ENCODE measurements around the gene ERFE. TPM values are rescaled to one million over a fixed set of nuclear protein-coding genes. Genes with fewer than 3 reads are reported as not detected.
A peak's percentile ranks its signal among the peaks of the same experiment; 100 is the strongest.

Gene ERFE
- total and polyA plus RNA-seq, 9 of the 15 experiments (the other 6 are each of a cell fraction or from before 2014, with no cell fraction given): 0.55 to 8.2 (median 3.7) TPM

- Histone ChIP-seq H3K27ac (ENCODE audit: extremely low read depth, low read depth, low read length) (no peak overlapping the region), H3K4me3 (no peak overlapping the region), H3K27me3 (ENCODE audit: control insufficient read depth in 2 of 2, insufficient read depth in 2 of 2, low read length in 2 of 2) (no peaks in the 10 kb centered on the region; a peak in 1 of 5 replicates), H3K9me3 (replicated peaks; ENCODE audit: control insufficient read depth, insufficient read depth, low read depth, low read length) (no peaks in the 10 kb centered on the region), H3K36me3 (ENCODE audit: control insufficient read depth, insufficient read depth, low read length) (no peaks in the 10 kb centered on the region), H3K79me2 (ENCODE audit: control insufficient read depth, insufficient read depth, low read length) (no peaks in the 10 kb centered on the region), H3K9me1 (ENCODE audit: control insufficient read depth, insufficient read depth, low read length) (no peaks in the 10 kb centered on the region), H4K20me1 (replicated peaks; ENCODE audit: control insufficient read depth, insufficient read depth, low read length) (no peaks in the 10 kb centered on the region), H2AFZ (ENCODE audit: low read depth, low read length) (no peak overlapping the region), H3K4me1 (replicated peaks in 1 of 2; ENCODE audit: control insufficient read depth in 2 of 2, insufficient read depth in 2 of 2, low read length in 2 of 2) (peaks cover 0 to 54% of the 10 kb centered on the region in 2 experiments; a peak in 4 of 5 replicates), H3K9ac (ENCODE audit: insufficient read depth in 1 of 2, low read depth in 2 of 2, low read length in 2 of 2) (peak overlapping the region in 1 of 2 experiments; percentile 79; a peak in 1 of 4 replicates), H3K4me2 (ENCODE audit: insufficient read depth, low read length) (no peak overlapping the region)
- ChIA-PET CTCF (ENCODE audit: low intra/inter-chr PET ratio) (no interaction called here), POLR2A (interaction anchor here (0.6 to 0.7 kb wide), 2 partner anchors 19 to 875 kb away, joined by 3 read pairs; no protein-coding TSS in a partner anchor)
- DNase-seq (ENCODE audit: extremely low read depth in 1 of 4, low spot score in 3 of 4) (no peak), ATAC-seq (peak; percentile 53), FAIRE-seq (no peak)
- no TSS peak for BruUV-seq (replicated peaks)
- 11% methylated on average over 5 of the region's 13 CpGs for WGBS (ENCODE audit: insufficient coverage, low coverage, missing lambda C conversion rate)
- in situ Hi-C loops (cut with MboI) (no loop called here), intact Hi-C loops (cut with micrococcal nuclease) (no loop called here)
- TF ChIP-seq OTX1 (CRISPR knock-in tag; IDR thresholded peaks at IDR 0.05) (no peak), HDAC1 (IDR thresholded peaks at IDR 0.05) (no peak), CHD7 (IDR thresholded peaks at IDR 0.05; ENCODE audit: low read depth, low read length) (no peak), ELF4 (CRISPR knock-in tag; IDR thresholded peaks at IDR 0.05) (no peak), PRPF4 (IDR thresholded peaks at IDR 0.05; ENCODE audit: insufficient read depth, low read depth, low read length, poor library complexity, severe bottlenecking) (no peak), ZNF766 (CRISPR knock-in tag; conservative IDR thresholded peaks at IDR 0.05) (no peak), CXXC5 (CRISPR knock-in tag; IDR thresholded peaks at IDR 0.05) (no peak)
Measured at GRCh38 chr2:238146884-238147544, 11.8 kb upstream of the ERFE start.

Measured in K562 (cell line).